Uterus (tissue), 2 donors: ENCODE measurements around the gene ANKRD11.

Experiments used
- POLR2A ChIP-seq, 2 donors: fragments of 450-650 bp; IDR thresholded peaks; one replicate each; pipeline ENCODE4 v1.6.1; 2016; ENCODE audit warnings: antibody characterized with exemption in 2 of 2, mild to moderate bottlenecking in 1 of 2, moderate library complexity in 1 of 2
- TF ChIP-seq, protein P1 (sequence below), 4 experiments: fragments of 200-600 bp in 2 of 4; fragments of 450-650 bp in 2 of 4; sonication (generic) in 2 of 4; IDR thresholded peaks; one replicate each; pipeline ENCODE4 v1.5.1; 2016 to 2019; ENCODE audit warnings: antibody characterized with exemption in 4 of 4, mild to moderate bottlenecking in 2 of 4, moderate library complexity in 1 of 4

DNA sequence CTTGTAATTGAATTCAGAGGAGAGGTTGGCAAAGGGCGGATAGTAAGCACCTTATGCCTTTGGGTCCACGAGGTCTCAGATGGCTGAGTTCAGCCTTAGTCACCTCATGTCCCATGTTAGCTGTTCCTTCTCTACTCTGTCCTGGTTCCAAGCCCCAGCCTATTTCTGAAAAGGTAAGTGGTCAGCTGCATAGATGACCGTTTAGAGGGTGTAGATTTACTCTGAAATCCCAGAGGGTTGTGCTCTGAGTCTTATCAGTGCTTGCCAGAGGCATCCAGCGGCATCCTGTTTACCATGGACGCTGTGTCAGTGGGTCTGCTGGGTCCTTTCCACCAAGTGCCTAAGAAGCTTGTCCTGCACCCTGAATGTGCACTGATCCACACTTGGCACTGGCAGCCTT, 271.0 kb downstream of the ANKRD11 start:
- TF ChIP-seq, protein P1, sequence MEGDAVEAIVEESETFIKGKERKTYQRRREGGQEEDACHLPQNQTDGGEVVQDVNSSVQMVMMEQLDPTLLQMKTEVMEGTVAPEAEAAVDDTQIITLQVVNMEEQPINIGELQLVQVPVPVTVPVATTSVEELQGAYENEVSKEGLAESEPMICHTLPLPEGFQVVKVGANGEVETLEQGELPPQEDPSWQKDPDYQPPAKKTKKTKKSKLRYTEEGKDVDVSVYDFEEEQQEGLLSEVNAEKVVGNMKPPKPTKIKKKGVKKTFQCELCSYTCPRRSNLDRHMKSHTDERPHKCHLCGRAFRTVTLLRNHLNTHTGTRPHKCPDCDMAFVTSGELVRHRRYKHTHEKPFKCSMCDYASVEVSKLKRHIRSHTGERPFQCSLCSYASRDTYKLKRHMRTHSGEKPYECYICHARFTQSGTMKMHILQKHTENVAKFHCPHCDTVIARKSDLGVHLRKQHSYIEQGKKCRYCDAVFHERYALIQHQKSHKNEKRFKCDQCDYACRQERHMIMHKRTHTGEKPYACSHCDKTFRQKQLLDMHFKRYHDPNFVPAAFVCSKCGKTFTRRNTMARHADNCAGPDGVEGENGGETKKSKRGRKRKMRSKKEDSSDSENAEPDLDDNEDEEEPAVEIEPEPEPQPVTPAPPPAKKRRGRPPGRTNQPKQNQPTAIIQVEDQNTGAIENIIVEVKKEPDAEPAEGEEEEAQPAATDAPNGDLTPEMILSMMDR (IDR thresholded peaks at IDR 0.05): no peak
- TF ChIP-seq POLR2A (IDR thresholded peaks at IDR 0.05): no peak
